Measurements from ENCODE around the gene RSL1D1.
"Not testable (repeated sequence)": the region's sequence is repeated elsewhere in the genome, so short reads cannot be mapped to it uniquely, and the experiment has no call there.

RSL1D1 gene

GRCh38 chr16:11818970-11819369 lies 32.4 kb downstream of the RSL1D1 start:
- H3K36me3 ChIP-seq (ENCODE audit: control insufficient read depth, low read depth, low read length); H3K27ac ChIP-seq (ENCODE audit: low read length); H3K27me3 ChIP-seq (ENCODE audit: control insufficient read depth, insufficient read depth, low read length); H3K4me1 ChIP-seq (ENCODE audit: control insufficient read depth, low read depth, low read length); H3K9me3 ChIP-seq (ENCODE audit: control insufficient read depth, low read depth, low read length); H3K9ac ChIP-seq (ENCODE audit: low read length); H3K4me3 ChIP-seq (ENCODE audit: low read length): not testable (repeated sequence)

- Histone ChIP-seq H3K4me3 (ENCODE audit: low read length) (no peak overlapping the region), H3K9me3 (ENCODE audit: control insufficient read depth, low read depth, low read length) (no peaks in the 10 kb centered on the region), H3K27ac (ENCODE audit: low read length) (no peak overlapping the region), H3K36me3 (ENCODE audit: control insufficient read depth, low read depth, low read length) (no peaks in the 10 kb centered on the region), H3K27me3 (ENCODE audit: control insufficient read depth, insufficient read depth, low read length) (no peaks in the 10 kb centered on the region), H3K9ac (ENCODE audit: low read length) (no peak overlapping the region), H3K4me1 (ENCODE audit: control insufficient read depth, low read depth, low read length) (no peaks in the 10 kb centered on the region)
Observed at GRCh38 chr16:11816123-11816522, 35.2 kb downstream of the RSL1D1 start.

GRCh38 chr16:11814800-11815199 lies 36.5 kb downstream of the RSL1D1 start:
- H3K4me3 ChIP-seq (ENCODE audit: low read length); H3K27me3 ChIP-seq (ENCODE audit: control insufficient read depth, insufficient read depth, low read length); H3K27ac ChIP-seq (ENCODE audit: low read length); H3K4me1 ChIP-seq (ENCODE audit: control insufficient read depth, low read depth, low read length); H3K9ac ChIP-seq (ENCODE audit: low read length); H3K9me3 ChIP-seq (ENCODE audit: control insufficient read depth, low read depth, low read length); H3K36me3 ChIP-seq (ENCODE audit: control insufficient read depth, low read depth, low read length): not testable (repeated sequence)

- no peaks in the 10 kb centered on the region for H3K4me1 ChIP-seq (ENCODE audit: control insufficient read depth, low read depth, low read length)
- H3K9ac ChIP-seq (ENCODE audit: low read length): no peak overlapping the region
- H3K27me3 ChIP-seq (ENCODE audit: control insufficient read depth, insufficient read depth, low read length): no peaks in the 10 kb centered on the region
- H3K9me3 ChIP-seq (ENCODE audit: control insufficient read depth, low read depth, low read length): no peaks in the 10 kb centered on the region
- no peak overlapping the region for H3K4me3 ChIP-seq (ENCODE audit: low read length)
- no peak overlapping the region for H3K27ac ChIP-seq (ENCODE audit: low read length)
- H3K36me3 ChIP-seq (ENCODE audit: control insufficient read depth, low read depth, low read length): no peaks in the 10 kb centered on the region
Observed at GRCh38 chr16:11806721-11807120, 44.6 kb downstream of the RSL1D1 start.

- H3K4me1 ChIP-seq (ENCODE audit: control insufficient read depth, low read depth, low read length): no peaks in the 10 kb centered on the region
- H3K36me3 ChIP-seq (ENCODE audit: control insufficient read depth, low read depth, low read length): no peaks in the 10 kb centered on the region
- no peaks in the 10 kb centered on the region for H3K9me3 ChIP-seq (ENCODE audit: control insufficient read depth, low read depth, low read length)
- H3K27ac ChIP-seq (ENCODE audit: low read length): no peak overlapping the region
- no peak overlapping the region for H3K9ac ChIP-seq (ENCODE audit: low read length)
- H3K27me3 ChIP-seq (ENCODE audit: control insufficient read depth, insufficient read depth, low read length): no peaks in the 10 kb centered on the region
- H3K4me3 ChIP-seq (ENCODE audit: low read length): no peak overlapping the region
Observed at GRCh38 chr16:11805556-11805955, 45.8 kb downstream of the RSL1D1 start.

- Histone ChIP-seq H3K9me3 (ENCODE audit: control insufficient read depth, low read depth, low read length) (no peaks in the 10 kb centered on the region), H3K9ac (ENCODE audit: low read length) (no peak overlapping the region), H3K4me1 (ENCODE audit: control insufficient read depth, low read depth, low read length) (peaks cover 11% of the 10 kb centered on the region), H3K4me3 (ENCODE audit: low read length) (no peak overlapping the region), H3K27ac (ENCODE audit: low read length) (no peak overlapping the region), H3K36me3 (ENCODE audit: control insufficient read depth, low read depth, low read length) (no peaks in the 10 kb centered on the region), H3K27me3 (ENCODE audit: control insufficient read depth, insufficient read depth, low read length) (no peaks in the 10 kb centered on the region)
Observed at GRCh38 chr16:11801481-11802021, 49.8 kb downstream of the RSL1D1 start.

- Histone ChIP-seq H3K9ac (ENCODE audit: low read length) (no peak overlapping the region), H3K27ac (ENCODE audit: low read length) (no peak overlapping the region), H3K27me3 (ENCODE audit: control insufficient read depth, insufficient read depth, low read length) (no peaks in the 10 kb centered on the region), H3K9me3 (ENCODE audit: control insufficient read depth, low read depth, low read length) (no peaks in the 10 kb centered on the region), H3K36me3 (ENCODE audit: control insufficient read depth, low read depth, low read length) (no peaks in the 10 kb centered on the region), H3K4me3 (ENCODE audit: low read length) (no peak overlapping the region), H3K4me1 (ENCODE audit: control insufficient read depth, low read depth, low read length) (peaks cover 11% of the 10 kb centered on the region)
Observed at GRCh38 chr16:11800382-11800718, 51.0 kb downstream of the RSL1D1 start.

- H3K9ac ChIP-seq (ENCODE audit: low read length): no peak overlapping the region
- H3K36me3 ChIP-seq (ENCODE audit: control insufficient read depth, low read depth, low read length): peaks cover 3% of the 10 kb centered on the region
- no peak overlapping the region for H3K4me3 ChIP-seq (ENCODE audit: low read length)
- no peaks in the 10 kb centered on the region for H3K27me3 ChIP-seq (ENCODE audit: control insufficient read depth, insufficient read depth, low read length)
- H3K9me3 ChIP-seq (ENCODE audit: control insufficient read depth, low read depth, low read length): no peaks in the 10 kb centered on the region
- no peak overlapping the region for H3K27ac ChIP-seq (ENCODE audit: low read length)
- peaks cover 11% of the 10 kb centered on the region for H3K4me1 ChIP-seq (ENCODE audit: control insufficient read depth, low read depth, low read length)
Observed at GRCh38 chr16:11799509-11800381, 51.6 kb downstream of the RSL1D1 start.

GRCh38 chr16:11799017-11799381 lies 52.3 kb downstream of the RSL1D1 start:
- H3K27ac ChIP-seq (ENCODE audit: low read length): no peak overlapping the region

GRCh38 chr16:11797957-11798299 lies 53.4 kb downstream of the RSL1D1 start:
- no peaks in the 10 kb centered on the region for H3K9me3 ChIP-seq (ENCODE audit: control insufficient read depth, low read depth, low read length)
- H3K4me1 ChIP-seq (ENCODE audit: control insufficient read depth, low read depth, low read length): peaks cover 11% of the 10 kb centered on the region
- peaks cover 5% of the 10 kb centered on the region for H3K36me3 ChIP-seq (ENCODE audit: control insufficient read depth, low read depth, low read length)
- peak overlapping the region; percentile 89 for H3K9ac ChIP-seq (ENCODE audit: low read length)
- H3K27me3 ChIP-seq (ENCODE audit: control insufficient read depth, insufficient read depth, low read length): no peaks in the 10 kb centered on the region
- peak overlapping the region; percentile 51 for H3K27ac ChIP-seq (ENCODE audit: low read length)
- peak overlapping the region; percentile 95 for H3K4me3 ChIP-seq (ENCODE audit: low read length)

More at GRCh38 chr16:11799017-11799381, 52.3 kb downstream of the RSL1D1 start:
- Histone ChIP-seq H3K9me3 (ENCODE audit: control insufficient read depth, low read depth, low read length) (no peaks in the 10 kb centered on the region), H3K4me3 (ENCODE audit: low read length) (no peak overlapping the region), H3K36me3 (ENCODE audit: control insufficient read depth, low read depth, low read length) (peaks cover 5% of the 10 kb centered on the region), H3K27me3 (ENCODE audit: control insufficient read depth, insufficient read depth, low read length) (no peaks in the 10 kb centered on the region), H3K9ac (ENCODE audit: low read length) (no peak overlapping the region), H3K4me1 (ENCODE audit: control insufficient read depth, low read depth, low read length) (peaks cover 11% of the 10 kb centered on the region)

GRCh38 chr16:11797166-11797956 lies 54.0 kb downstream of the RSL1D1 start, which contains the start of gene ZC3H7A:
TSS of gene ZC3H7A (minus strand) at chr16:11797258. CDS start at chr16:11782354, 14,904 bp downstream.
- Histone ChIP-seq H3K9ac (ENCODE audit: low read length) (peak within 1 kb of the TSS; percentile 89), H3K9me3 (ENCODE audit: control insufficient read depth, low read depth, low read length) (no peaks in the 10 kb centered on the region), H3K27ac (ENCODE audit: low read length) (peak within 1 kb of the TSS; percentile 51), H3K4me1 (ENCODE audit: control insufficient read depth, low read depth, low read length) (peaks cover 11% of the 10 kb centered on the region), H3K27me3 (ENCODE audit: control insufficient read depth, insufficient read depth, low read length) (no peaks in the 10 kb centered on the region), H3K4me3 (ENCODE audit: low read length) (peak within 1 kb of the TSS; percentile 95), H3K36me3 (ENCODE audit: control insufficient read depth, low read depth, low read length) (peaks cover 5% of the 10 kb centered on the region)
